OCI-LY1 (cell line): ENCODE results near the gene HSFX3.
"Not testable (repeated sequence)": the region's sequence is repeated elsewhere in the genome, so short reads cannot be mapped to it uniquely, and the experiment has no call there.

Experiments
- EZH2 ChIP-seq: fragments of 200-600 bp; sonication (generic), shearing (Covaris generic); IDR thresholded peaks from 2 replicates; pipeline ENCODE4 v1.8.0; 2017; ENCODE audit warnings: borderline replicate concordance, mixed run types, mild to moderate bottlenecking, antibody characterized with exemption, low read length, moderate library complexity, mixed read lengths
- TF ChIP-seq, protein P1 (sequence below): fragments of 200-600 bp; sonication (generic), shearing (Covaris generic); IDR thresholded peaks from 2 replicates; pipeline ENCODE4 v1.5.1; 2017; ENCODE audit warnings: mild to moderate bottlenecking, antibody characterized with exemption, low read length, moderate library complexity, mixed read lengths

DNA sequence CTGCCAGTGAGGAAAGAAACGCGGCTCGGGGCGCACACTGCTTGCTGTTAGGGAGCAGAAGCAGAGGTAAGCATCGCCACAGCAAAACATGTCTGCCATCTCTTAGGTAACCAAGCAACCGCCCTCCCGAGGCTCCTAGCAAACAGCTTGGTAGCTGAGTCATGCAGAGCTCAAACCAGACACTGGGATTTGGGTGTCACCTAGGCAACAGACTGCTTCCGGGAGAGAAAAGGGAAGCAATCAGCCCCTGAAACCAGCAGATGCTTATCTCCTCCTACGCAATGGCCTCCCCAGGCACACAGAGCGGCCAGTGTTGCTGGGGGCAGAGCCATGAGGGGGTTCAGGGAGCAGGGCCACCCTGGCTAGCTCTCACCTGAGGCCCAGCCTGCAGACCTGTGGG is 46.3 kb downstream of the HSFX3 start:
- TF ChIP-seq, protein P1, sequence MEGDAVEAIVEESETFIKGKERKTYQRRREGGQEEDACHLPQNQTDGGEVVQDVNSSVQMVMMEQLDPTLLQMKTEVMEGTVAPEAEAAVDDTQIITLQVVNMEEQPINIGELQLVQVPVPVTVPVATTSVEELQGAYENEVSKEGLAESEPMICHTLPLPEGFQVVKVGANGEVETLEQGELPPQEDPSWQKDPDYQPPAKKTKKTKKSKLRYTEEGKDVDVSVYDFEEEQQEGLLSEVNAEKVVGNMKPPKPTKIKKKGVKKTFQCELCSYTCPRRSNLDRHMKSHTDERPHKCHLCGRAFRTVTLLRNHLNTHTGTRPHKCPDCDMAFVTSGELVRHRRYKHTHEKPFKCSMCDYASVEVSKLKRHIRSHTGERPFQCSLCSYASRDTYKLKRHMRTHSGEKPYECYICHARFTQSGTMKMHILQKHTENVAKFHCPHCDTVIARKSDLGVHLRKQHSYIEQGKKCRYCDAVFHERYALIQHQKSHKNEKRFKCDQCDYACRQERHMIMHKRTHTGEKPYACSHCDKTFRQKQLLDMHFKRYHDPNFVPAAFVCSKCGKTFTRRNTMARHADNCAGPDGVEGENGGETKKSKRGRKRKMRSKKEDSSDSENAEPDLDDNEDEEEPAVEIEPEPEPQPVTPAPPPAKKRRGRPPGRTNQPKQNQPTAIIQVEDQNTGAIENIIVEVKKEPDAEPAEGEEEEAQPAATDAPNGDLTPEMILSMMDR = not testable (repeated sequence)
- TF ChIP-seq EZH2 = not testable (repeated sequence)
